GM03348 (cell line): ENCODE measurements around the gene SMC2.
A peak's percentile ranks its signal among the peaks of the same experiment; 100 is the strongest.

Source experiments
- DNase-seq: peaks from one replicate; pipeline ENCODE4 v3.0.0; 2012; ENCODE audit warnings: low spot score

The SMC2 gene

GRCh38 chr9:104093647-104094533 lies at the start of gene SMC2:
TSS of gene SMC2 (plus strand) at chr9:104094309. CDS start at chr9:104095385, 1,076 bp downstream.
- peak; percentile 98 for DNase-seq

- no peak for DNase-seq
Measured at GRCh38 chr9:104068546-104068945, 25.6 kb upstream of the SMC2 start.

GRCh38 chr9:104069288-104069687 lies 24.8 kb upstream of the SMC2 start:
- DNase-seq: no peak

- DNase-seq: no peak
Measured at GRCh38 chr9:104071589-104071988, 22.5 kb upstream of the SMC2 start.

- DNase-seq: no peak
Measured at GRCh38 chr9:104073098-104073769, 20.9 kb upstream of the SMC2 start.

- DNase-seq: no peak
Measured at GRCh38 chr9:104073770-104074133, 20.4 kb upstream of the SMC2 start.

- peak; percentile 62 for DNase-seq
Measured at GRCh38 chr9:104074876-104075275, 19.2 kb upstream of the SMC2 start.

- DNase-seq: peak; percentile 21
Measured at GRCh38 chr9:104075801-104076753, 18.0 kb upstream of the SMC2 start.

GRCh38 chr9:104078596-104078995 lies 15.5 kb upstream of the SMC2 start:
- DNase-seq: no peak

- no peak for DNase-seq
Measured at GRCh38 chr9:104080983-104081382, 13.1 kb upstream of the SMC2 start.

- no peak for DNase-seq
Measured at GRCh38 chr9:104082168-104082567, 11.9 kb upstream of the SMC2 start.

- DNase-seq: no peak
Measured at GRCh38 chr9:104085525-104085924, 8.6 kb upstream of the SMC2 start.

GRCh38 chr9:104087894-104088293 lies 6.2 kb upstream of the SMC2 start:
- no peak for DNase-seq

- no peak for DNase-seq
Measured at GRCh38 chr9:104088416-104088815, 5.7 kb upstream of the SMC2 start.

- no peak for DNase-seq
Measured at GRCh38 chr9:104090578-104090977, 3.5 kb upstream of the SMC2 start.

- no peak for DNase-seq
Measured at GRCh38 chr9:104091116-104091515, 3.0 kb upstream of the SMC2 start.

GRCh38 chr9:104091708-104092107 lies 2.4 kb upstream of the SMC2 start:
- DNase-seq: no peak

- no peak for DNase-seq
Measured at GRCh38 chr9:104092192-104092591, 1.9 kb upstream of the SMC2 start.

GRCh38 chr9:104092875-104093600 lies 1.1 kb upstream of the SMC2 start:
- peak; percentile 11 for DNase-seq

GRCh38 chr9:104094534-104095015 lies 466 bp downstream of the SMC2 start:
- DNase-seq: no peak

- no peak for DNase-seq
Measured at GRCh38 chr9:104099630-104100029, 5.5 kb downstream of the SMC2 start.
